HT1080 (cell line): ENCODE results near the gene NAGS. TPM values are rescaled to one million over a fixed set of nuclear protein-coding genes. Genes with fewer than 3 reads are reported as not detected.
"Not testable (repeated sequence)": the region's sequence is repeated elsewhere in the genome, so short reads cannot be mapped to it uniquely, and the experiment has no call there.

Experiments
- DNase-seq: peaks from one replicate; pipeline ENCODE4 v3.0.0-alpha.2; 2015; ENCODE audit warnings: low read depth
- small RNA-seq: library from RNA; depleted of rRNA; stranded (forward); fragments of <200 nt; gene quantifications from one replicate; pipeline ENCODE3, GENCODE V24; 2014
- total RNA-seq: library from RNA; depleted of rRNA; stranded (reverse); fragments of >200 nt; shearing (Covaris generic); gene quantifications from 2 replicates; pipeline ENCODE4 v1.2.3, GENCODE V29; 2014; rRNA removed

Gene NAGS
- total RNA-seq, 1 experiment from 2014 or later = 3.3 TPM

DNA sequence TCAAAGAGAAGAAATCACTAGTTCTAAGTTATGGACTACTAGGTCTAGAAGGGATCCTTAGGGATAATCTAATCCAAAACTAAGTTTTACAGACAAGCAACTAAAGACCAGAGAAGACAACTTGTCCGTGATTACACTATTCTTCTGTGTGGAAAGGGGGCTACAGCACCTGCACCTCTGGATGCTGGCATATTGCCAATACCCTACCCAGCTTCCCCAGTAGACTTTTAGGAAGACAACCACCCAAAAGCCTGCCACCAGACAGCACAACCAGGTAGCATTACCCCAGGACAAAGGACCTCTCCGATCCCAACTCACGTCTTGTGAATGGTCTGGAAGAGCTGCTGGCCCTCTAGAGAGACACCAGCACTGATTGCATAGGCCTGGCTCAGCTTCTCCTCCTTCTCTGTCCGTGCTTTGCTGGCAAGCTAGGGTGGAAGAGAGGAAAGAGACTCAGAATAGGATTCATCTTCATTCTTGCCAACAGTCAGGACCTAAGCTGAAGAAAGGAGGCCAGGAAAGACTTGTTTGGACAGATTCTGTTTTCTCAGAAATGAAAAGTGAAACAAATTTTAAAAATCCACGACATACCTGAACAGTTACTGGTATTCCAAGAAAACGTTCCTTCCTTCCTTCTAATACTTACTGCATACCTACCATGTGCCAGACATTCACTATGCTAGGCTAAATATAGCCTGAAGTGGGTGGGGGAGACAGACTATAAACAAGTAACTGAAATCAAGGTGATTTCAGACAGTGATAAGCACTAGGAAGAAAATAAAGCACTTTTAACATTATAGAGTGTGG lies 35.6 kb downstream of the NAGS start:
- no peak for DNase-seq

GRCh38 chr17:44043272-44043696 lies 38.9 kb downstream of the NAGS start:
- no peak for DNase-seq

DNA sequence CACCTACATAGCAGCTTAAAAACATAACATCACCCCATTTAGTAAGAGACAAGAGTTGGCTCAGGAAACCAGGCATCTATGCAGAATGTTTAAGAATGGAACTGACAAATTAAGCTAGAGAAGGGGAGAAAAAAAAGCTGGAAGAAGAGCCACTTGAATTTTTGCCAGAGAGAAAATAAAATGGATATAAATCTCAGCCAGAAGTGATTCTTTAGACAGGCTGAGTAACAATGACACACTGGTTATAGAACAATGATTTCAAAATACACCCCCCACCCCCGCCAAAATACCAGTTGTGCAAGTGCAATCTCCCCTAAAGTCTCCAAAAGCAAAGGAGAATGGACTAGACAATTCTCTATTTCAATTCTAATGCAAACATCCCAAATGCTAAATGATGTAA lies 39.6 kb downstream of the NAGS start:
- no peak for DNase-seq

GRCh38 chr17:44045486-44045885 lies 41.1 kb downstream of the NAGS start:
- no peak for DNase-seq

GRCh38 chr17:44046893-44047292 lies 42.5 kb downstream of the NAGS start:
- DNase-seq = not testable (repeated sequence)

DNA sequence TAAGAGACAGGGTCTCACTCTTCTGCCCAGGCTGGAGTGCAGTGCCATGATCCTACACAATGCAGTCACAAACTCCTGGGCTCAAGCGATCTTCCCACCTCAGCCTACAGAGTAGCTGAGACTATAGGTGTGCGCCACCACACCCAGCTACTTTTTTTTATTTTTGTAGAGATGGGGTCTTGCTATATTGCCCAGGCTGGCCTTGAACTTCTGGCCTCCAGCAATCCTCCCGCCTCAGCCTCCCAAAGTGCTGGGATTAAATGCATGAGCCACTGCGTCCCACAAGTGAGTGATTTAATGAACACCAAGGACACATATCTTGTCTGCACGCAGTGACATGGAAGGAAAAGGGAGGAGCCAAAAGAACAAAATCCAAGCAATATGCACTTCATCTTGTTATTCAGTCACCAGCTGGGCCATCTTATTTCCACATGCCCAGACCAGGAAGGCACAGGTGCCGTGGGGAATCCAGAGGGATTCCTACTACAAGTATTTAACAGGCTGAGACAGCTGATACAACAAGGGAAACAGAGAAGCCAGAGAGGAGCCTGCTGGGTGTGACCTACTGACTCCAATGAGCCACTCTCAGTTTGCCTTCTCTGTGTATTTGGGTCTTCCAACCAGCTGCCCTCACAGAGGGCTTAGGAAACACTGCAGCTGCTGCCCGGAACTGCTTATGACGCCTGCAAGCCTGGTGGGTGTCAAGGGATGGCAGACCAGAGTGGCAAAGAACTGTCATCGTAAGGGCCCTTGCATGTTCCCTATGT lies 45.1 kb downstream of the NAGS start:
- no peak for DNase-seq

DNA sequence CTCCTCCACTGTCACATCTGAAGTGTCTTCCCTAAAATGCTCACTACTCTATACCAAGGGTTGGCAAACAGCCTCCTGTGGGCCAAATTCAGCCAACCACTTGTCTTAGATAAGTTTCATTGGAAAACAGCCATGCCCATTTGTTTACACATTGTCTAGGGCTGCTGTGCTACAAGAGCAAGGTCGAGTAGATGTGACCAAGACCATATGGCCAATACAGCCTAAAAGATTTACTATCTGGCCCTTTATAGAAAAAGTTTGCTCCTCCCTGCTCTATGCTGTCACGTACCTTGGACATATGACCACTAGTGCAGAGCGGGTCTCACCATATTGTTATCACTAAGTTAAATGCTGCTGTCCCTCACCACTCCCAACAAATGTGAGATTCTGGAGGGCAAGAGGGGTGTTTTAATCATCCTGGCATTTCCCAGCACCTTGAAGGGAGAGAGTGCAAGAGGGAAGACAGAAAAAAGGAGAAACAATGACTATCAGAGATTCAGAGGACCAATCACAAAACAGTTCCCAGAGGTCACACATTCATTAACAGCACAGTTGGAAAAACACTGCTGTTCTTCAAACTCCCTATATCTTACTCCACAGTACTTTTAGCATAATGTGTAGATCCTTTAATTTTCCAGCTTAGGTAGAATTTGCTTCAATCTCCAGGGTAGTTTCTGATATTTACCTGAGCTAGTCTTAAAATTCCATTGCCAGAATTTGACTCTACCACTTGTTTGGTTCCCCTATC lies 48.9 kb downstream of the NAGS start:
- no peak for DNase-seq

Small RNAs within 50 kb of the gene (small RNA-seq; reads per million reads assigned to genes)
- gene RF00012 = 0.98 reads per million, percentile 73 among the genes with 10 or more reads in this experiment

Other genes starting within 250 kb of the NAGS start
- gene SOST, start 245.8 kb upstream of the NAGS start, total RNA-seq = not detected in 2 replicates
- gene DUSP3, start 225.6 kb upstream of the NAGS start, total RNA-seq = 35.0 and 35.5 TPM in 2 replicates
- 0.02 TPM in 1 of 2 replicates, not detected in the other for gene CFAP97D1, start 224.2 kb upstream of the NAGS start, total RNA-seq
- 10.6 and 12.5 TPM in 2 replicates for gene MPP3, start 171.5 kb upstream of the NAGS start, total RNA-seq
- not detected in 2 replicates for gene CD300LG, start 157.4 kb upstream of the NAGS start, total RNA-seq
- 0.27 and 0.37 TPM in 2 replicates for gene MPP2, start 97.1 kb upstream of the NAGS start, total RNA-seq
- not detected in 2 replicates for gene PPY, start 62.1 kb upstream of the NAGS start, total RNA-seq
- gene PYY, start 50.7 kb upstream of the NAGS start, total RNA-seq = not detected in 2 replicates
- 48.2 and 56.1 TPM in 2 replicates for gene TMEM101, start 10.3 kb downstream of the NAGS start, total RNA-seq
- gene LSM12, start 62.0 kb downstream of the NAGS start, total RNA-seq = 68.6 and 92.3 TPM in 2 replicates
- gene G6PC3, start 66.1 kb downstream of the NAGS start, total RNA-seq = 67.9 and 101 TPM in 2 replicates
- gene HDAC5, start 119.0 kb downstream of the NAGS start, total RNA-seq = 27.8 and 30.0 TPM in 2 replicates
- 11.1 and 12.3 TPM in 2 replicates for gene HROB, start 137.3 kb downstream of the NAGS start, total RNA-seq
- not detected in 2 replicates for gene ASB16, start 166.1 kb downstream of the NAGS start, total RNA-seq
- 28.6 and 35.1 TPM in 2 replicates for gene TMUB2, start 182.3 kb downstream of the NAGS start, total RNA-seq
- gene ATXN7L3, start 195.3 kb downstream of the NAGS start, total RNA-seq = 46.7 and 48.5 TPM in 2 replicates
- gene UBTF, start 215.1 kb downstream of the NAGS start, total RNA-seq = 70.0 and 82.3 TPM in 2 replicates